GM12874 (cell line): ENCODE results near the gene RAB23.
A peak's percentile ranks its signal among the peaks of the same experiment; 100 is the strongest.

ENCODE experiments used
- CTCF ChIP-seq: IDR thresholded peaks from 2 replicates; pipeline ENCODE4 v1.5.1; 2011; ENCODE audit warnings: low read depth, mild to moderate bottlenecking, control low read depth, low read length, moderate library complexity; ENCODE audit not compliant: insufficient read depth

RAB23 gene

GRCh38 chr6:57221936-57222742, at the start of gene RAB23:
TSS of gene RAB23 (minus strand) at chr6:57222307. CDS start at chr6:57210380, 11,927 bp downstream.
- no peak for TF ChIP-seq CTCF

- no peak for TF ChIP-seq CTCF
Measured at GRCh38 chr6:57268294-57268640, 46.2 kb upstream of the RAB23 start.

DNA sequence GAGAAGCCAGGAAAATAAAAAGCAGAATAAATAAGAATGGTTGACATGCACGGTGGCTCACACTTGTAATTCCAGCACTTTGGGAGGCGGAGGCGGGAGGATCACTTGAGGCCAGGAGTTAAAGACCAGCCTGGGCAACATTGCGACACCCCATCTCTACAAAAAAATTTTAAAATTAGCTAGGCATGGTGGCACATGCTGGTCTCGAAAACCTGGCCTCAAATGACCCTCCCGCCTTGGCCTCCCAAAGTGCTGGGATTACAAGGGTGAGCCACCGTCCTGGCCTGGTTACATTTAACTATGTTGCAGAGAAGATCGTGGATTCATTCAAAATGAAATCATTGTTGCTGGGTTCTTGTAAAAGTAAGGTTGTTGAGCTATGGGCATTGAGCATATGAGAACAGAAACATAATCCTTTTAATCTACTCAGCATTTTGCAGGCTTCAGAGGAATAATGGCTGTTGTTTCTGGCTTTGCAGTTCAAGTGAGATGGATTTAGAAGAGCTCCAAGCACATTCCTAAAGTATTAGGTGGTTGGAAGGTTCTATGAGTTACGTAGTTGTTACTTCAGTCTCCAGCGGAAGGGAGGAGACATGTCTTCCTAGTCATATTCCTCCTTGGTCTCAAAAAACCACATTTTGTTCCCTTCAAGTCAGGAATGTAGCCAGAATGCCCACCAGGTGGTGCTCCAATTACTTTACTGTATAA, 45.6 kb upstream of the RAB23 start:
- TF ChIP-seq CTCF: 0 out of 2 replicates have a peak, but pooled peaks have one; percentile 24

GRCh38 chr6:57265755-57266221, 43.7 kb upstream of the RAB23 start:
- TF ChIP-seq CTCF: no peak

- TF ChIP-seq CTCF: no peak
Measured at GRCh38 chr6:57263739-57264138, 41.6 kb upstream of the RAB23 start.

- no peak for TF ChIP-seq CTCF
Measured at GRCh38 chr6:57262901-57263694, 41.0 kb upstream of the RAB23 start.

DNA sequence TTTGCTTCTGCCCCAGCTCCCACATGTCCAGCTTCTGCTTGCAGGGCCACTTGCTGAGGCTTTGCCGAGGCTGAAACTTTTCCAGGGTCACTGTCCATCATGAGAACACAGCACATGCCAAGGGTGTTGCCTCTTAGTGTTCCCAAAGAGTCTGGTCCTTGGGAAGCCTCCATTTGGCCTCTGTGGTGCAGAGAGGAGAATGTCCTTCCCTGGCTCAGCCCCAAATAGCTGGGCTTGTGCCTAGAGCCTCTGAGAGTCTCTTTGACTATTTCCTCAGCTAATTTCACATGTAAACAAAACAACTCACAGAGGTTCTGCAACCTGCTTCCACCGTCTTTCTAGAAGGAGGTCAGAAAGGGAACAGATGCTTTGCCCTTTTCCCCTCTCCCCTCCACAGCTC, 40.4 kb upstream of the RAB23 start:
- TF ChIP-seq CTCF: no peak
